Measurements from ENCODE around the gene EMID1.
"Not testable (repeated sequence)": the region's sequence is repeated elsewhere in the genome, so short reads cannot be mapped to it uniquely, and the experiment has no call there.

The EMID1 gene

GRCh38 chr22:29231971-29232959 is 26.6 kb downstream of the EMID1 start:
- no peak overlapping the region for H3K4me3 ChIP-seq (ENCODE audit: low read depth, low read length)
- no peak for TF ChIP-seq CTCF (IDR thresholded peaks at IDR 0.05; ENCODE audit: low read depth, low read length, missing control alignments)
- no peak for DNase-seq (ENCODE audit: low read depth)

- no peak for TF ChIP-seq CTCF (IDR thresholded peaks at IDR 0.05; ENCODE audit: low read depth, low read length, missing control alignments)
- DNase-seq (ENCODE audit: low read depth): no peak
- H3K4me3 ChIP-seq (ENCODE audit: low read depth, low read length): no peak overlapping the region
Measured at GRCh38 chr22:29233277-29233877, 27.7 kb downstream of the EMID1 start.

GRCh38 chr22:29240481-29240880 is 34.8 kb downstream of the EMID1 start:
- not testable (repeated sequence) for DNase-seq (ENCODE audit: low read depth); H3K4me3 ChIP-seq (ENCODE audit: low read depth, low read length)

- no peak for DNase-seq (ENCODE audit: low read depth)
- no peak for TF ChIP-seq CTCF (IDR thresholded peaks at IDR 0.05; ENCODE audit: low read depth, low read length, missing control alignments)
- no peak overlapping the region for H3K4me3 ChIP-seq (ENCODE audit: low read depth, low read length)
Measured at GRCh38 chr22:29243874-29244446, 38.3 kb downstream of the EMID1 start.

GRCh38 chr22:29244785-29245625 is 39.3 kb downstream of the EMID1 start:
- no peak overlapping the region for H3K4me3 ChIP-seq (ENCODE audit: low read depth, low read length)
- TF ChIP-seq CTCF (IDR thresholded peaks at IDR 0.05; ENCODE audit: low read depth, low read length, missing control alignments): no peak
- DNase-seq (ENCODE audit: low read depth): no peak

GRCh38 chr22:29245626-29246385 is 40.1 kb downstream of the EMID1 start:
- no peak overlapping the region for H3K4me3 ChIP-seq (ENCODE audit: low read depth, low read length)
- no peak for DNase-seq (ENCODE audit: low read depth)
- peak; percentile 99 for TF ChIP-seq CTCF (IDR thresholded peaks at IDR 0.05; ENCODE audit: low read depth, low read length, missing control alignments)

- DNase-seq (ENCODE audit: low read depth); H3K4me3 ChIP-seq (ENCODE audit: low read depth, low read length): not testable (repeated sequence)
Measured at GRCh38 chr22:29247891-29248290, 42.2 kb downstream of the EMID1 start.

Measured in GM12864 (cell line).